ENCODE data around the gene ZNF316.
"Not testable (repeated sequence)": the region's sequence is repeated elsewhere in the genome, so short reads cannot be mapped to it uniquely, and the experiment has no call there.

ZNF316 gene

DNA sequence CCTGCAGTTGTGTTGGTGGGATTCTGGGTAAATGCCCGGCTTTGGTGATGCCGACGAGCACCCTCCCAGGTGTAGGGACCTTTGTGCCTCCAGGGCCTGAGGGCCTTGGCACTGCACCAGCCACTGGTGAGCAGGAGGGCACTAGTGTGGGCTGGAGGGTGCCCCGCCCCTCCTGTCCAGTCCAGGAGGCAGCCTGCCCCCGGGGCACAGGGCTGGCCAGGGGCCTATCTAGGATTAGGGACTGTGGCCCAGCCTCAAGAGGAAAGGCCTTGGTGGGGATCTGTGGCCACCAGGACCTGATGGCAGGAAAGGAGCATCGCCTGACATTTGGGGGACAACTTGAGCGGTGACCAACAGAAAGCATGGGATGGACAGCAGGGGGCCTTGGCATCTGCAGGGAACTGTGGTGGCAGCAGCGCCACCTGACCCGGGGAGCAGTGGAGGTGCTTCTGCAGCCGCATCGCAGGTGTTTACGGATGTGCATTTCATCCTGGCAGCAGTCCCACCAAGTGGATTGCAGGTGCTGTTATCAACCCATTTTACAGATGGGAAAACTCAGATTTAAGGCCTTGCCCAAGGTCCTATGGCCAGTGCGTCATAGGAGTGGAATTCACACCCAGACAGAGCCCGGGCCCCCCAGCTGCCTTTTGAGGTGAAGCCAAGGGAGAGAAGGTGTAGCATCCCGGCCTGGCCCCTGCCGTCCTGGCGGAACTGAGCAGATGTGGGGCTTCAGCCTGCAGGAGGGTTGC is 11.1 kb downstream of the ZNF316 start:
- DNase-seq = no peak

DNA sequence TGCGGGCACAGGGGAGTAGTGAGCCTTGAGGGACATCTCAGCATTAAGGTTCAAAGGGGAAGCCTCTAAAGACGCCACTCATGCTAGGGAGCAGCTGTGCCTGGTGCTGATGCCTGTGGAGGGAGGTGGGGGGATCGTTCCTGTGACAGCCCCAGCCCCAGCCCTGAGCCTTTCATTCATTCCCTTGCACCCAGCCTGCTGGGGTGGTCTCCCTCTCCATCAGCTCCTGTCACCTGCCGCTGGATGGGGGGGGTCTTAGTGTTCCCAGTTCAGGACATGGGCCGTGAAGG is 11.6 kb downstream of the ZNF316 start:
- DNase-seq = no peak

DNA sequence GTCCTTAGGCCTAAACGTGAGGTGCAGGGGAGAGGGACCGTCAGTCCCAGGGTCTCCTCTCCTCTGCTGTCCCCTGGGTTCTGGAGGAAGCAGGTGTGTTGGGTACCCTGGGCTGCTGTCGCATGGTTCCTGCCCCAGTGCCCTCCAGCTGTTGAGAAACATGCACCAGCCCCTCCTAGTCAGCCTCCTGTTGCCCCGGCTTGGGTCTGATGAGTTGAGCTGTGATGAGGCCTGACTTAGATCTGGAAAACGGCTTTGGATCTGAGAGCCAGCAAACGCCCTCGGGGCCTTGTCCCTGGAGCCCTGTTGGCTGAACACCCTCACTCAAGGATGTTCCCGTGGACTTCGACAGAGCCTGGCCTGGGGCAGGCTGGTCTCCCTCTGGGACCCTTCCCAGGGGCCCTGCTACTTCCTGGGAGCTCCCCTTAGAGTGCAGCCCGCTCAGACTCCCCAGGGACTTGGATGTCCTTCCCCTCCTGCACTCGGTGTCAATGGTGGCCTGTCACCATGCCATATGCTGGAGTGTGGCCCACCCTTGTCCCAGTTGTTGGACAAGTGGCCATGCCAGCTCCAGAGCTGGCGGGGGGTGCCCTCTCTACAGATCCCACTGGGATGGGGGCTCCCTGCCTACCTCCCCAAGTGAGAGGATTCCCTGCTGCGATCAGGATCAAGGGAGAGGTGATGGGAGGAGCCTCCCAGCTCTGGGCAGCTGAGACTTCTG is 12.3 kb downstream of the ZNF316 start:
- DNase-seq = no peak

DNA sequence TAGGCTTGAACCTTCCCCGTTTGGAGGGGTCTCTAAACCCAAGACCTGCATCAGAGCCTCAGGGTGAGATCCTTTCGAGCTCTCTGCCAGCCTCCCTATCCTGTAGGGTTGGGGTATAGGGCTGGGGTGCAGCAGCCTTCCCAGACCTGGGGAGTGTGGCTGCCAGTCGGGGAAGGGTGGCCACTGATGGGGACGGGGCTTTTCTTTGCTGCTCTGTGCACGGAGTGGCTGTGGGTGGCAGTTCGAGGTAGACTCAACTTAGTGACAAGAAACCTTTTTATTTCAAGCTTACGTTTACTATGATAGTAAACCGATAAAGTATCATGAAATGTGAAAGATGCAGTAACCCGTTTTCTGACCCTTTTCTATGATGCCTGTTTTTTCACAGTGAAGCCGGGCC is 13.0 kb downstream of the ZNF316 start:
- DNase-seq = no peak

DNA sequence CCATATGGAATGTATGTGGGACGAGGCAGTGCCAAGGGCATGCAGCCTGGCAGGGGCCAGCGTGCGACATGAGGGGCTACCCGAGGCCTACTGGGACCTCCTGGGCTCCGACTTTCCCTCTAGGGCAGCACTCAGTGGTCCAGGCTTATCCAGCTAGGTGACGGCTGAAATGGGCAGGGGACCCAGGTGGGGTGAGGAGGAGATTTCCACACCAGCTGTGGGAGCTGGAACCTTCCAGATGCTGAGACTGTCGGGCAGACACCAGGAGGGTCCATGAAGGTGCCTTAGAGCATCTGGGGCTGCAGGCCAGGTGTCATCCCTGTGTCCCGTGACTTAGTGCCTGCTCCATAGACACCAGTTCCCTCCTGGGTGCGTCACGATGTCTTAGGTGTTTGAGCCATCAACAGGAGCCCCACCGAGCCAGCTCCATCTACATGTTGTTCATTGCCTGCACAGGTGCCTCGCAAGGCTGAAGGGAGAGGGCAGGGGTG is 13.4 kb downstream of the ZNF316 start:
- no peak for DNase-seq

DNA sequence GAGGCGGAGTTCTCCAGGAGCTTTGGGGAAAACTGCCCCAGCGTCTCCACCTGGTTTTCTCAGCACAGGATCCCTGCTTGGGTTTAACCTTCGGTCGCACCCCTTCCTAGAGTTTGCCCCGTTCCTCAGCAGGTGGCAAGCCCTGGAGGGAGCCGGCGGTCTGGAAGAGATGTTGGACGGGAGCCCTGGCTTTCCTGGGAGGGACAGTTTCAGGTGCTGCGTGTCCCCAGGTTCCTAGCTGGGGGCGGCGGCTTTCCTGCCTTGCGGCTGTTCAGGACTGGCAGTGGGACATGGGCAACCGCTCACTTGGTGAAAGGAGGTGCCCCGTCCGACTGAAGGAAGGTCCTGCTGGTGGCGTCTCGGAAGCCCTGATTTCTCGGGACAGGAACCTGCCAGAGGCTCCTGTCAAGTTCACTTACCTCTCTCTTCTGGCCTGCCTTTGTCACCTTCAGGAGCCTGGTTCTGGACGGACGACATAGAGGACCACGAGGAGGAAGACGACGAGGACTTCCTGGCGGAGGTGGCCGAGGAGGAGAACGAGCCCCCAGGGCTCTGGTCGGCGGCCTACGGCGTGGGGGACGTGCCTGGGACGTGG is 14.8 kb downstream of the ZNF316 start:
- DNase-seq = no peak

DNA sequence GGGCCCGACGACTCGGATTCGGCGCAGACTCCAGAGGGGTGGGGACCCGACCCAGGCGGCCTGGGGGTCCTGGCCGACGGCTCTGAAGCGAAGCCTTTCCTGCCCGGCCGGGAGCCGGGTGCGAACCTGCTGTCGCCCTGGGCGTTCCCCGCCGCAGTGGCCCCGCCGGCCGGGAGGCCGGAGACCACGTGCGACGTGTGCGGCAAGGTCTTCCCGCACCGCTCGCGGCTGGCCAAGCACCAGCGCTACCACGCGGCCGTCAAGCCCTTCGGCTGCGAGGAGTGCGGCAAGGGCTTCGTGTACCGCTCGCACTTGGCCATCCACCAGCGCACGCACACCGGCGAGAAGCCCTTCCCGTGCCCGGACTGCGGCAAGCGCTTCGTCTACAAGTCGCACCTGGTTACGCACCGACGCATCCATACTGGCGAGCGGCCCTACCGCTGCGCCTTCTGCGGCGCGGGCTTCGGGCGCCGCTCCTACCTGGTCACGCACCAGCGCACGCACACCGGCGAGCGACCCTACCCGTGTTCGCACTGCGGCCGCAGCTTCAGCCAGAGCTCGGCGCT is 15.4 kb downstream of the ZNF316 start:
- no peak for DNase-seq

DNA sequence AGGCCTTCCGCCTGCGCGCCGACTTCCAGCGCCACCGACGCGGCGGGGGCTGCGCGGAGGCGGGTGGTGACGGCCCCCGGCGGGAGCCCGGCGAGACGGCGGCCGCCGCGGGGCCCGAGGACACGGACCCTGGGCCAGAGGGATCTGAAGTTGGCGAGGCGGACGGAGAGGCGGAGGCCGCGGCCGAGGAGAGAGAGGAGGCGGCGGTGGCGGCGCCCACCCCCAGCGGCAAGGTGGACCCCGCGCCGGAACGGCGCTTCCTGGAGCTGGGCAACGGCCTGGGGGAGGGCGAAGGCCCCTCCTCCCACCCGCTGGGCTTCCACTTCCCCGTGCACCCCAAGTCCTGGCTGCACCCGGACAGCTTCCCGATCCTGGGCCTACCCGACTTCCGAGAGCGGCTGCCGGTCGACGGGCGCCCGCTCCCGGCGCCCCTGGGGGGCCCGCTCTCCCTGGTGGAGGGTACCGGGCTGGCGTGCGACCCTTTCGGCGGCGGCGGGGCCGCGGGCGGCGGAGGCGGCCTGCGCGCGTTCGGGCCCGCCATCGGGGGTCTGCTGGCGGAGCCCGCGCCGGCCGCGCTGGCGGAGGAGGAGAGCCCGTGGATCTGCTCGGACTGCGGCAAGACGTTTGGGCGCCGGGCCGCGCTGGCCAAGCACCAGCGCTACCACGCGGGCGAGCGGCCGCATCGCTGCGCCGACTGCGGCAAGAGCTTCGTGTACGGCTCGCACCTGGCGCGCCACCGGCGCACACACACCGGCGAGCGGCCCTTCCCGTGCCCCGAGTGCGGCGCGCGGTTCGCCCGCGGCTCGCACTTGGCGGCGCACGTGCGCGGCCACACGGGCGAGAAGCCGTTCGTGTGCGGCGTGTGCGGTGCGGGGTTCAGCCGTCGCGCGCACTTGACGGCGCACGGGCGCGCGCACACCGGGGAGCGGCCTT is 16.2 kb downstream of the ZNF316 start:
- DNase-seq = no peak

DNA sequence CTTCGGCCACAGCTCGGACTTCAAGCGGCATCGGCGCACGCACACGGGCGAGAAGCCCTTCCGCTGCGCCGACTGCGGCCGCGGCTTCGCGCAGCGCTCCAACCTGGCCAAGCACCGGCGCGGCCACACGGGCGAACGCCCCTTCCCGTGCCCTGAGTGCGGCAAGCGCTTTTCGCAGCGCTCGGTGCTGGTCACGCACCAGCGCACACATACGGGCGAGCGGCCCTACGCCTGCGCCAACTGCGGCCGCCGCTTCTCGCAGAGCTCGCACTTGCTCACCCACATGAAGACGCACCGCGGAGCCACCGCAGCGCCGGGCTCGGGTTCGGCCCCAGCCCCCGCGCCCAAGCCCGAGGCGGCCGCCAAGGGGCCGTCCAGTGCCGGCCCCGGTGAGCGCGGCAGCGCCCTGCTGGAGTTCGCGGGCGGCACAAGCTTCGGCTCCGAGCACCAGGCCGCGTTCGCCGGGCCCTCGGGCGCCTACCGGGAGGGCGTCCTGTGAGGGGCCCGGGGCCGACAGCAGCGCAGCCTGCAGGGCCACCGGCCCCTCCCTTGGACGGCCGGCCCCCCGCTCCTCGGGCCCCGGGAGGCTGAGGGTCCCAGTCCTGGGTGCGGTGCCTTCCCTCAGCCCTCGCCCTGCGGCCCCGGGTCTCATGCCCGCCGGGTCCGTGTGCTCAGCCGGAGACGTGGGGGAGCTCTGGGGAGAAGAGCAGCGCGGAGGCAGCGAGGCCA is 17.2 kb downstream of the ZNF316 start:
- DNase-seq = no peak

DNA sequence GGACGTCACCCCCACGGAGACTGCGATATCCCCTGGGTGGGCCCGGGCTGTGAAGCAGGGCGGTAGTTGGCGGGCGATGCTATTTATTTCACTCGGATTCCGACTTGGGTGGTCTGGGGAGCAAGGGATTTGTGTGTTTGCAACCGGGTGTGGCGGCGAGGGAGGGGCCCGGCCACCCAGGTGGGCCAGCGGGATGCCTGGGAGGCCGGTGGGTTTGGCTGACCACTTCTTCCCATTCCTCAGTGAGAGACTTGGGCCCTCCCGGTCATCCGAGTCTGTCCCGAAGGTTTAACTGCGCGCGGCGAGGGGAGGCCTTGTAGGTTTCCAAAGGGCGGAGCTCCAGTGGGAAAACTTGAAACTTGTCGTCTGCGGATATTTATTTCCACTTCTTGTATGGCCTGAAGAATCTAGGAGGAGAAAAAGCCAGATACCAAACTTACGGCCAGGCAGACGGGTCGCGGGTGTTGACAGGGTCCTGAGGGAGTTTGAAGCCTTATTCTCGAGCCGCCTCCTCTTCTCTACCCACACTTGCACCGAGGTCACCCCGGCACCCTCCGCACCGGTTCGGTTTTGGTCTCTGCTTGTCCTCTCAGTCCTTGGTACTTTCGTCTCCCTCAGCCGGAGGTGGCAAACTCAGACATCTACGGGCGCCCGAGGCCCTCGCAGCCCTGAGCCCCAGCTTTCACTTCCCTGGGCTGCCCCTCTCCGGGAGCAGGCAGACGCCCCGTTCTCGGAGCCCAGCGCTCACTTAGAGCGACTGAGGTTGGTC is 17.9 kb downstream of the ZNF316 start:
- DNase-seq = no peak

DNA sequence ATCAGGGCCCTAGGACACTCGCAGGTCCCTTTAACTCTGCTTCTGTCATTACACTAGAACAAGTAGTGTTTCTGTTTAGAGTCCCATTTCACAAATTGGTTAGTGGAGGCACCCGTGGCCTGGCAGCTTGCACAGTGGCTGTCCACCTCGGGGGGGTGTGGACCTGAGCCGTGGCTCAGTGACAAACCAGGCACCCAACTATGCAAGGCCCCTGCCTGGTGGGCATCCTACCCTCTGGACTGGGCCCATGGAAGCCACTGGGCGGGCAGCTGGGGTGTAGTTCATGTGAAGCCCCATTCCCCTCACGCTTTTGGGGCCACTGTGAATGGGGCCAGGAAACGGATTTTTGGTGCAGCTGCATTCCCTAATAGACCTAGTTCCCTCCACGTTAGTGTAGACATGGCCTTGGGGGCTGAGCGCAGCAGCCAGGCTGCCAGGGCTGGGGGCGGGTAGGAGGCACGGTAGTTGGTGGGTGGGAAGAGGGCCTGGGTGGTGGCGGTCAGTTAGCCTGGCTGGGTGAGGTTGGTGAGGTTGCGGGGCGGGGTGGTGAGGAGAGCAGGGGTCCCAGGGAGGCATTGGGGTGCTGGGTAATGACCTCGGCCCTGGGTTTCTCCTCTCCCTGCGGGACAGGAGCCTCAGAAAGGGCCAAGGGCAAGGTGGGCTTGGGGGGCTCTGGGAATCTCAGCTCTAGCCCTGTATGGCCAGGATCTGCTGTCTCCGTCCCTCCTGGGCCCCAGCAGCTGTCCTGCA is 18.7 kb downstream of the ZNF316 start:
- no peak for DNase-seq

DNA sequence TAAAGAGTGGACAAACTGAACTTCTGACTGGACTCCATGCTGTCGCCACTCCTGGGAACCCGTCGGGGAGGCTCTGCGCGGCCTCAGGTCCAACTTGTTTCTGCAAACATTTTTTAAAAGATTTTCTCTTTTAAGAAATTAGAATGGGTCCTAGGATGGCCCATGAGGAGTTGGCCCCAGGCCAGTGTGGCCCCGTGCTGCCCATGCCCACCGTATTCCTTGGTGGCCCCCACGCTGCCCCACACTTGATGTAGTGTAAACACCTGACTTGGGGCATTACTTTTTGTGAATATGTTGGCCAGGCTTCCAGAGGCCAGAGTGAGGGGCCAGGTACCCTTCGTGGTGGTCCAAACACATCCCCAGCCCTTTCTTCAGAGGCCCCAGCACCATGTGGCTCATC is 19.3 kb downstream of the ZNF316 start:
- DNase-seq = no peak

DNA sequence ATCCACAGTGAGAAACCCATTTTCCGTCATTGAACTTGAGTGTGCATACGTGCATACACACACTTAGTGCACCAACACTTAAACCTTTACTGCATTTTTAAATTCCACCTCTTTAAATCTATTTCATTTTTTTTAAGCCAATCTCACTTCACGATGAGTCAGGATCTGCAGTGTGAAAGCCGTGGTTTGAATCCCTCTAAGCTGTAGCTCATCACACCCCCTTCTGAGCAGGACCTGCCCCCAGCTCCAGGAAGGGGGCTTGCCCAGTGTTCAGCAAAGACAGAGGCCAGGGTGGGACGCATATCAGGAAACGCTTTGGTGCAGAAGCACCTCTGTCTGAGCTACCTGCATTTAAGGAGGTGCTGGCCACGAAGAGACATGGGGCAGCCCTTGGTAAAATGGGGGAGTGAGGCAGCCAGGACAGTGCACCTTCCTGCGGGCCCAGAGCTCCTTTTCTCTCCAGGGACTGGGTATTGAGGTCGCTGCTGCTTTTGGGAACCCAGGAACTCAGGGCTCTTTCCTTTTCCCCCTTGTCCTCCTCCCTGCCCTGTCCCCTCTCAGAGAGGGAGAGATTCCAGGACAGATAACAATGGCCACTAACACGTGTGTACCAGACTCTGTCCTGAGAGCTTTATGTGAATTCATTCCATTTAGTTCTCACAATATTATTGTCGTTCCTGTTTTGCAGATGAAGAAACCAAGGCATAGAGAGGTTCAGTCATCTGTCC is 21.7 kb downstream of the ZNF316 start:
- no peak for DNase-seq

DNA sequence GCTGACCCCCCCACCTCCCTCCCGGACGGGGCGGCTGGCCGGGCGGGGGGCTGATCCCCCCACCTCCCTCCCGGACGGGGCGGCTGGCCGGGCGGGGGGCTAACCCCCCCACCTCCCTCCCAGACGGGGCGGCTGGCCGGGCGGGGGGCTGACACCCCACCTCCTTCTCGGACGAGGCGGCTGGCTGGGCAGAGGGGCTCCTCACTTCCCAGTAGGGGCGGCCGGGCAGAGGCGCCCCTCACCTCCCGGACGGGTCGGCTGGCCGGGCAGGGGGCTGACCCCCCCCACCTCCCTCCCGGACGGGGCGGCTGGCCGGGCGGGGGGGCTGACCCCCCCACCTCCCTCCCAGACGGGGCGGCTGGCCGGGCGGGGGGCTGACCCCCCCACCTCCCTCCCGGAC is 33.7 kb downstream of the ZNF316 start:
- not testable (repeated sequence) for DNase-seq

DNA sequence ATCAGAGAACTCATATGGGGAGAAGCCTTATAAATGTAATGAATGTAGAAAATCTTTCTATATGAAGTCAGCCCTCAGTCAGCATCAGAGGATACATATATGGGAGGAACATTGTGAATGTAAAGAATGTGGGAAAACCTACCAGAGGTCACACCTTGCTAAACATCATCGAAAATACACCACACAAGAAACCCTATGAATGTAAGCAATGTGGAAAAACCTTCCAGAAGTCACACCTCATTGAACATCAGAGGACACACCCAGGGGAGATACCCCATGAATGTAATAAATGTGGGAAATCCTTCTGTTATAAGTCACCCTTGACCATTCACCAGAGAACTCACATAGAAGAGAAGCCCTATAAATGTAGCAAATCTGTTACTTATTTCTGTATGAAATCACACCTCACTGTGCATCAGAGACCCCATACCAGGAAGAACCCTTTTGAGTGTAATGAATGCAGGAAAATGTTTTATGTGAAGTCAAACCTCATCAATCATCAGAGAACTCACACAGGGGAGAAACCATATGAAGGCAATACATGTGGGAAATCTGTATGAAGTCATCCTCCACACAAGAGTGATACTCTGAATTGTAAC is 38.8 kb downstream of the ZNF316 start:
- DNase-seq = no peak

DNA sequence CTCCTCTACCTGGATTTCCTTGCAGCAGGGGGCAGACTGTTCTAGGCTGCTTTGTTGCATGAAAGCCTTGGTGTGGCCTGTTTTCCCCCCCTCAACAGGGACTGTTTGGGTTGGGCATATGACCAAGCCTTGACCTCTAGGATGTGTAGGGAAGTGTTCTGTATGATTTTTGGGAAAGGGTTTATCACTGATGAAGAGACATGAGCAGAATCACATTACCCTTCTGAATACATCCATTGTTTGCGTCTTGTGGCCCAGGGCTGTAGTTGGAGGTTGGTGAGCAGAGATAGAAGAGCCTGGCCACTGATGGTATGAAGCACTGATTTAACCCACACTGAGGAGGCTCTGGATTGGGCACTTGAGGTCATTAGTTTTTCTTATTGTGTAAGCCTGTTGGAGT is 43.0 kb downstream of the ZNF316 start:
- no peak for DNase-seq

DNA sequence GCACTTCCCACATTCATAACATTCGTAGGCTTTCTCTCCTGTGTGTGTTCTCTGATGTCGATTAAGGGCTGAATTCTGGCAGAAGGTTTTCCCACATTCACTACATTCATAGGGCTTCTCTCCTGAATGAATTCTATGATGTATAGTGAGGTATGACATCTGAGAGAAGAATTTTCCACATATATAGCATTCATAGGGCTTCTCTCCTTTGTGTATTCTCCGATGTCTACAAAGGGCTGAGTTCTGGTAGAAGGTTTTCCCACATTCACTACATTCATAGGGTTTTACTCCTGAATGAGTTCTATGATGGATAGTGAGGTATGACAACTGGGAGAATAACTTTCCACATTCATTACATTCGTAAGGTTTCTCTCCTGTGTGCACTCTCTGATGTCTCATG is 54.0 kb downstream of the ZNF316 start:
- DNase-seq = no peak

DNA sequence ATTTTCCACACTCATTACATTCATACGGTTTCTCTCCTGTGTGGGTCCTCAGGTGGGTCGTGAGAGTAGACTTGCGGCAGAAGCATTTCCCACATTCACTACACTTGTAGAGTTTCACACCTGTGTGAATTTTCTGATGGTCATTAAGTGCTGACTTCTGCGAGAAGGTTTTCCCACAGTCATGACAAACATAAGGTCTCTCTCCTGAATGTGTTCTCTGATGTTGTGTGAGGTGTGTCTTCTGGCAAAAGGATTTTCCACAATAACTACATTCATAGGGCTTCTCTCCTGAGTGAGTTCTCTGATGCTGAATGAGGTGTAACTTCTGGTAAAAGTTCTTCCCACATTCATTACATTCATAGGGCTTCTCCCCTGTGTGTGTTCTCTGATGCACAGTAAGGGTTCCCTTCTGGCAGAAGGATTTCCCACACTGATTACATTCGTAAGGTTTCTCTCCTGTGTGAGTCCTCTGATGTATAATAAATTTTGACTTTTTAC is 54.5 kb downstream of the ZNF316 start:
- DNase-seq = no peak

DNA sequence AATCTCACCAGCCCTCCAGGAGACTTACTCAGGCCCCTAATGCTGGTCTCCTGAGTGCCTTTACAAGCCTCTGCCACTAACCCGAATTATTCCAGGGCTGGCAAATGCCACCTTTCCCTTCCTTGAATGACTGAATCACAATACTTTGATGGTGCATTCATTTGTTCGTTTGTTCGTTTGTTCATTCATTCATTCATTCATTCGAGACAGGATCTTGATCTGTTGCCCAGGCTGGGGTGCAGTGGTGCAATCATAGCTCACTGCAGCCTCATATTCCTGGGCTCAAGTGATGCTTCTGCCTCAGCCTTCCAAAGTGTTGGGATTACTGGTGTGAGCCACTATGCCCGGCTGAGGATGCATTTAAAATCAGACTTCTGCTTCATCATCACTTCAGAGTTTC is 63.7 kb downstream of the ZNF316 start:
- DNase-seq = no peak
